Ovary (tissue), 9 donors: ENCODE measurements around the gene FIGNL1. TPM values are rescaled to one million over a fixed set of nuclear protein-coding genes. Genes with fewer than 3 reads are reported as not detected.

ENCODE experiments used
- DNase-seq, 5 donors: peaks; one replicate each; pipeline ENCODE4 v3.0.0-alpha.2; 2019 to 2020
- H3K27ac ChIP-seq, 2 donors: fragments of 200-600 bp; one replicate each; pipeline versions ENCODE4 v1.5.1 to v1.8.0; 2019 to 2022
- H3K27me3 ChIP-seq: fragments of 200-600 bp; one replicate; pipeline ENCODE4 v1.8.0; 2022
- H3K36me3 ChIP-seq: fragments of 200-600 bp; sonication (generic); one replicate; pipeline ENCODE4 v1.5.1; 2019
- H3K4me1 ChIP-seq: one replicate; pipeline ENCODE4 v1.8.1; 2013; ENCODE audit warnings: mild to moderate bottlenecking, moderate library complexity; ENCODE audit not compliant: insufficient read depth
- H3K4me3 ChIP-seq: fragments of 200-600 bp; sonication (generic); one replicate; pipeline ENCODE4 v1.5.1; 2017
- H3K9me3 ChIP-seq, 2 donors: fragments of 200-600 bp in 1 of 2; sonication (generic) in 1 of 2; one replicate each; pipeline versions ENCODE4 v1.5.1 to v1.8.1; 2013 to 2019; ENCODE audit warnings: mild to moderate bottlenecking in 1 of 2, moderate library complexity in 1 of 2
- EP300 ChIP-seq: sonication (generic); formaldehyde crosslinking; IDR thresholded peaks from one replicate; pipeline ENCODE4 v1.6.1; 2017; ENCODE audit warnings: antibody characterized with exemption
- POLR2A ChIP-seq: fragments of 450-650 bp; IDR thresholded peaks from one replicate; pipeline ENCODE4 v1.6.1; 2017; ENCODE audit warnings: antibody characterized with exemption, mild to moderate bottlenecking, moderate library complexity
- WGBS, 3 donors: extraction: QIAGEN DNeasy Blood & Tissue Kit in 1 of 3; methylation state at CpG; one replicate each; pipeline versions ENCODE4 v1.1.5 to v1.1.7; 2013 to 2017; 5-methylcytosine and 5-hydroxymethylcytosine counted together
- intact Hi-C, 4 donors: fragments of 100-400 bp; cut with DNase I; formaldehyde crosslinking; loops; one replicate each; pipeline versions ENCODE4 v1.11.0 to v1.15.1; 2022 to 2023
- polyA plus RNA-seq, 2 donors: library from polyadenylated mRNA; stranded (reverse); fragments of 200-250 nt in 1 of 2; fragments of 350-450 nt in 1 of 2; fragmentation: Illumina TruSeq in 1 of 2; extraction: RNeasy Lipid Tissue Mini Kit (QIAGEN cat#74804) in 1 of 2; gene quantifications; one replicate each; pipeline ENCODE4 v1.2.3, GENCODE V29; 2013 to 2014
- total RNA-seq, 7 donors: library from RNA; depleted of rRNA in 2 of 7; stranded (reverse); fragments of >200 nt in 2 of 7; fragmentation: NEBNext Ultra II Directional in 3 of 7; extraction: Animal tissue kit (Norgen Biotek cat#: 25700) in 3 of 7; gene quantifications; one replicate each; pipeline versions ENCODE4 v1.1.0 to v1.2.4, GENCODE V29; 2016 to 2023
- TF ChIP-seq, protein P1 (sequence below), 3 donors: fragments of 450-650 bp in 2 of 3; fragments of 200-600 bp in 1 of 3; IDR thresholded peaks; one replicate each; pipeline versions ENCODE4 v1.5.1 to v1.8.0; 2016 to 2022; ENCODE audit warnings: antibody characterized with exemption in 3 of 3, mild to moderate bottlenecking in 1 of 3
- donor health status: DM: no; HTN: no; CAD: no; lungs with moderate emphysema.
- donor health status: DM: no; HTN: no; CAD: no.
- donor health status: Bipolar disorder and iron deficiency.
- donor health status: DM: yes; HTN: yes; CAD: no.
- donor health status: DM: no; HTN: no; CAD: no.
- donor health status: DM: yes; HTN: yes; CAD: no.

Gene FIGNL1
- total and polyA plus RNA-seq, 9 donors = 6.6 to 13.7 (median 11.2) TPM

DNA sequence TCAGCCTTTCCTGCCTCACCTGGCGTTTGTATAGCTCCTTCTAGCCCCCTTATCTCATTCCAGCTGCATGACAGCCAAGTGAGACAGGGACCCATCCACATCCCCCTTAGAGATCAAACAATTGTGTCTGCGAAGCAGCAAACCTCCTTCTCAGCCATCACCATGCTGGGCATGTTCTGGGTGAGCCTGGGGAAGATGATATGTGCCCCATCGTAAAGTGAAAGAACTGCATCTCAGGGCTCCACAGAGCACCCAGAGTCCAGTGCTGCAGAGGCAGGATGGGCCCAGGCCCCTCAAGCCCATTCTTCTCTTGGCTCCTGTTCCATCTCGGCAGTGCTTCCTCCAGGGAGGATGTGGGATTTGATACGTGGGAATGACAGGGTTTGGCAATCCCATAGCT is 43.2 kb downstream of the FIGNL1 start:
- Histone ChIP-seq H3K4me1 (no peaks in the 10 kb centered on the region), H3K27ac (no peak overlapping the region), H3K4me3 (no peak overlapping the region), H3K36me3 (no peaks in the 10 kb centered on the region), H3K27me3 (no peaks in the 10 kb centered on the region), H3K9me3 (no peaks in the 10 kb centered on the region)
- no peak for DNase-seq
- intact Hi-C loops = no loop called here
- WGBS, 3 donors = 58 to 72% (median 61%) methylated on average over 5 of the region's 5 CpGs
- TF ChIP-seq EP300 (no peak), POLR2A (no peak)
- TF ChIP-seq, protein P1, sequence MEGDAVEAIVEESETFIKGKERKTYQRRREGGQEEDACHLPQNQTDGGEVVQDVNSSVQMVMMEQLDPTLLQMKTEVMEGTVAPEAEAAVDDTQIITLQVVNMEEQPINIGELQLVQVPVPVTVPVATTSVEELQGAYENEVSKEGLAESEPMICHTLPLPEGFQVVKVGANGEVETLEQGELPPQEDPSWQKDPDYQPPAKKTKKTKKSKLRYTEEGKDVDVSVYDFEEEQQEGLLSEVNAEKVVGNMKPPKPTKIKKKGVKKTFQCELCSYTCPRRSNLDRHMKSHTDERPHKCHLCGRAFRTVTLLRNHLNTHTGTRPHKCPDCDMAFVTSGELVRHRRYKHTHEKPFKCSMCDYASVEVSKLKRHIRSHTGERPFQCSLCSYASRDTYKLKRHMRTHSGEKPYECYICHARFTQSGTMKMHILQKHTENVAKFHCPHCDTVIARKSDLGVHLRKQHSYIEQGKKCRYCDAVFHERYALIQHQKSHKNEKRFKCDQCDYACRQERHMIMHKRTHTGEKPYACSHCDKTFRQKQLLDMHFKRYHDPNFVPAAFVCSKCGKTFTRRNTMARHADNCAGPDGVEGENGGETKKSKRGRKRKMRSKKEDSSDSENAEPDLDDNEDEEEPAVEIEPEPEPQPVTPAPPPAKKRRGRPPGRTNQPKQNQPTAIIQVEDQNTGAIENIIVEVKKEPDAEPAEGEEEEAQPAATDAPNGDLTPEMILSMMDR (IDR thresholded peaks at IDR 0.05) = no peak

DNA sequence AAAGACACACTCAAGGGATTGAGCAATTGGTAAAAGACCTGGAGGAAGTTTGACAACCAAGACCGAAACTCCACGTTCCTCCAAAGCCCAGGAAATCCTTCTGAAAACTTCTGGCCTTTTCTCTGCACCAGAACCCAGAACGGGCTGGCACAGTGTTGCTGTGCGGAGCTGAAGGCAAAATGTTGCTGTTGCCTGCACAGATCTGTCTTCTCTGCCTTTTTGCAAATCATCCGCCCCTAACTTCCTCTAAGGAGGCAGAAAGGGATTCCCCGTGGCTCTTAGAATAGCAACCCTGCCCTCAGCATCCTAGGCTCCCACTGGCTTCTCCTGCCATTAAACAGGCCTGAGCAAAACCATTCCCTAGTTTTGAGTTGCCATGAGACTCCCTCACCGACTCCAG is 44.9 kb downstream of the FIGNL1 start:
- H3K36me3 ChIP-seq = no peaks in the 10 kb centered on the region
- DNase-seq = no peak
- no peaks in the 10 kb centered on the region for H3K4me1 ChIP-seq
- H3K27me3 ChIP-seq = no peaks in the 10 kb centered on the region
- intact Hi-C loops = no loop called here
- TF ChIP-seq EP300 (no peak), POLR2A (no peak)
- TF ChIP-seq, protein P1 (IDR thresholded peaks at IDR 0.05) = no peak
- 87 to 90% (median 89%) methylated on average over 7 of the region's 7 CpGs for WGBS, 3 donors
- no peaks in the 10 kb centered on the region for H3K9me3 ChIP-seq
- no peak overlapping the region for H3K4me3 ChIP-seq
- no peak overlapping the region for H3K27ac ChIP-seq

DNA sequence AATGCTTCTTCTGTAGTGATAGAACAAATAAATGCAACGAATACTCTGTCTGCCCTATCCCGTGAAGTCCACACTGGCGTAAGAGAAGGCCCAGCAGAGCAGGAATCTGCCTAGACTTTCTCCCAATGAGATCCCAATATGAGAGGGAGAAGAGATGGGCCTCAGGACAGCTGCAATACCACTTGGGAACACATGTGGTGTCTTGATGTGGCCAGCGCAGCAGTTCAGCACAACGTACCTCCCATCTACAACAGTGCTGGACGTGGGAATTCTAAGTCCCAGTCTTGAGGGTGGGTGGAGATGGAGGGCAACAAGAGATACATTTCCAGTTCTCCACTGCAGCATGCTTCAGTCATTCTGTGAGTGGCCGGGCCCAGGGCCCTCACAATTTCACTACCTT is 45.8 kb downstream of the FIGNL1 start:
- Histone ChIP-seq H3K4me3 (no peak overlapping the region), H3K27ac (no peak overlapping the region), H3K4me1 (no peaks in the 10 kb centered on the region), H3K36me3 (no peaks in the 10 kb centered on the region), H3K9me3 (no peaks in the 10 kb centered on the region), H3K27me3 (no peaks in the 10 kb centered on the region)
- intact Hi-C loops = no loop called here
- TF ChIP-seq EP300 = no peak
- no peak for TF ChIP-seq POLR2A
- TF ChIP-seq, protein P1 (IDR thresholded peaks at IDR 0.05) = no peak
- no peak for DNase-seq
- 77 to 82% (median 78%) methylated on average over 7 of the region's 7 CpGs for WGBS, 3 donors

DNA sequence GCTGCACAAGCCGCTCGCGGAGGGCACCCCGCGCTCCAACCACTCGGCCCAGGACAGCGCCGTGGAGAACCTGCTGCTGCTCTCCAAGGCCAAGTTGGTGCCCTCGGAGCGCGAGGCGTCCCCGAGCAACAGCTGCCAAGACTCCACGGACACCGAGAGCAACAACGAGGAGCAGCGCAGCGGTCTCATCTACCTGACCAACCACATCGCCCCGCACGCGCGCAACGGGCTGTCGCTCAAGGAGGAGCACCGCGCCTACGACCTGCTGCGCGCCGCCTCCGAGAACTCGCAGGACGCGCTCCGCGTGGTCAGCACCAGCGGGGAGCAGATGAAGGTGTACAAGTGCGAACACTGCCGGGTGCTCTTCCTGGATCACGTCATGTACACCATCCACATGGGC is 50.0 kb downstream of the FIGNL1 start:
- TF ChIP-seq POLR2A = no peak
- TF ChIP-seq, protein P1 (IDR thresholded peaks at IDR 0.05) = no peak
- TF ChIP-seq EP300 = no peak
- Histone ChIP-seq H3K4me1 (no peaks in the 10 kb centered on the region), H3K27ac (no peak overlapping the region), H3K27me3 (no peaks in the 10 kb centered on the region), H3K36me3 (no peaks in the 10 kb centered on the region), H3K4me3 (no peak overlapping the region), H3K9me3 (no peaks in the 10 kb centered on the region)
- intact Hi-C loops = no loop called here
- WGBS, 3 donors = 9 to 13% (median 13%) methylated on average over 26 to 41 of the region's 41 CpGs
- no peak for DNase-seq

DNA sequence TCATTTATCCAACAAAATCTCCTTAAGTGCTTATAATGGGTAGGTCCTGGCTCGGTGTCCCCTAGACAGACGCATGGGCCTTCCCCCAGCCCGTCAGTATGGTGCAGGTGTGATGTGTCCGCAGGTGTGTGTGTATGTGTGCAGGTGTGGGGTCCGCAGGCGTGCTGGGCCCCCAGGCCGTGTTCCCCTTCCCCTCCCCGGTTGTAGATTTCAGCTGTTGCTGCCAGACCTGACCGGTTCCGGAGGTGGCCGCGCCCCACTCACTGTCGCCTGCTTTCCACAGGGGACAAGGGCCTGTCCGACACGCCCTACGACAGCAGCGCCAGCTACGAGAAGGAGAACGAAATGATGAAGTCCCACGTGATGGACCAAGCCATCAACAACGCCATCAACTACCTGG is 50.5 kb downstream of the FIGNL1 start:
- Histone ChIP-seq H3K36me3 (no peaks in the 10 kb centered on the region), H3K4me3 (no peak overlapping the region), H3K27me3 (no peaks in the 10 kb centered on the region), H3K9me3 (no peaks in the 10 kb centered on the region), H3K4me1 (no peaks in the 10 kb centered on the region), H3K27ac (no peak overlapping the region)
- TF ChIP-seq EP300 = no peak
- TF ChIP-seq, protein P1 (IDR thresholded peaks at IDR 0.05) = no peak
- TF ChIP-seq POLR2A = no peak
- DNase-seq = no peak
- WGBS, 3 donors = 51 to 67% (median 66%) methylated on average over 21 of the region's 21 CpGs
- intact Hi-C loops = no loop called here
